Measurements from ENCODE around the gene IFT172.
"Not testable (repeated sequence)": the region's sequence is repeated elsewhere in the genome, so short reads cannot be mapped to it uniquely, and the experiment has no call there.

DNA sequence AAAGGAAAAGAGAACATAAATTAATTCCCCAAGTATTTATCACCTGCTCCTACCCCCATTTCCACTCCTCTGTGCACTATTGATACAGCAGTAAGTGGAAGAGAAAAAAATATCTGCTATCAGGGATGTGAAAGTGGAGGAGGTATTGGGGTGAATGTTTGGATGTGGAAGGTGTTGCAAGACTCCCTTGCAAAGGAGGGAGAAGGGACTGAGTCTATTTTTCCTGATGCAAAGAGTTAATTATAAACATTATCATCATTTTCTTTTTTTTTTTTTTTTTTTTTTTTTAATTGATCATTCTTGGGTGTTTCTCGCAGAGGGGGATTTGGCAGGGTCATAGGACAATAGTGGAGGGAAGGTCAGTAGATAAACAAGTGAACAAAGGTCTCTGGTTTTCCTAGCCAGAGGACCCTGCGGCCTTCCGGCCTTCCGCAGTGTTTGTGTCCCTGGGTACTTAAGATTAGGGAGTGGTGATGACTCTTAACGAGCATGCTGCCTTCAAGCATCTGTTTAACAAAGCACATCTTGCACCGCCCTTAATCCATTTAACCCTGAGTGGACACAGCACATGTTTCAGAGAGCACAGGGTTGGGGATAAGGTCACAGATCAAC, 49.4 kb upstream of the IFT172 start:
- TF ChIP-seq, protein P1, sequence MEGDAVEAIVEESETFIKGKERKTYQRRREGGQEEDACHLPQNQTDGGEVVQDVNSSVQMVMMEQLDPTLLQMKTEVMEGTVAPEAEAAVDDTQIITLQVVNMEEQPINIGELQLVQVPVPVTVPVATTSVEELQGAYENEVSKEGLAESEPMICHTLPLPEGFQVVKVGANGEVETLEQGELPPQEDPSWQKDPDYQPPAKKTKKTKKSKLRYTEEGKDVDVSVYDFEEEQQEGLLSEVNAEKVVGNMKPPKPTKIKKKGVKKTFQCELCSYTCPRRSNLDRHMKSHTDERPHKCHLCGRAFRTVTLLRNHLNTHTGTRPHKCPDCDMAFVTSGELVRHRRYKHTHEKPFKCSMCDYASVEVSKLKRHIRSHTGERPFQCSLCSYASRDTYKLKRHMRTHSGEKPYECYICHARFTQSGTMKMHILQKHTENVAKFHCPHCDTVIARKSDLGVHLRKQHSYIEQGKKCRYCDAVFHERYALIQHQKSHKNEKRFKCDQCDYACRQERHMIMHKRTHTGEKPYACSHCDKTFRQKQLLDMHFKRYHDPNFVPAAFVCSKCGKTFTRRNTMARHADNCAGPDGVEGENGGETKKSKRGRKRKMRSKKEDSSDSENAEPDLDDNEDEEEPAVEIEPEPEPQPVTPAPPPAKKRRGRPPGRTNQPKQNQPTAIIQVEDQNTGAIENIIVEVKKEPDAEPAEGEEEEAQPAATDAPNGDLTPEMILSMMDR (IDR thresholded peaks at IDR 0.05) = not testable (repeated sequence)
- not testable (repeated sequence) for TF ChIP-seq EZH2 (IDR thresholded peaks at IDR 0.05; ENCODE audit: borderline replicate concordance, insufficient read depth, low read depth, low read length, poor library complexity, severe bottlenecking)

All from B cell (primary cell).